GM12891 (cell line): ENCODE results near the gene RNF7.
"Not testable (repeated sequence)": the region's sequence is repeated elsewhere in the genome, so short reads cannot be mapped to it uniquely, and the experiment has no call there.

Source experiments
- DNase-seq: peaks from one replicate; pipeline ENCODE4 v3.0.0; 2011; ENCODE audit warnings: low spot score; ENCODE audit not compliant: insufficient read length
- FAIRE-seq: peaks from 2 replicates; lab custom pipeline; 2011; peaks lifted over from hg19 to GRCh38; lab: Jason Lieb, UNC
- PAX5 ChIP-seq: IDR thresholded peaks from 2 replicates; pipeline ENCODE4 v1.6.1; 2011; ENCODE audit warnings: low read length, moderate library complexity, mild to moderate bottlenecking; ENCODE audit not compliant: insufficient read depth, severe bottlenecking
- POLR2A ChIP-seq: IDR thresholded peaks from 2 replicates; pipeline ENCODE4 v1.6.1; 2011; ENCODE audit warnings: low read depth, low read length, control low read depth
- POLR2AphosphoS5 ChIP-seq: IDR thresholded peaks from 2 replicates; pipeline ENCODE4 v1.6.1; 2011; ENCODE audit warnings: low read depth, low read length, control low read depth
- POU2F2 ChIP-seq: IDR thresholded peaks from 2 replicates; pipeline ENCODE4 v1.6.1; 2011; ENCODE audit warnings: low read depth, mild to moderate bottlenecking, control low read depth, low read length, moderate library complexity
- SPI1 ChIP-seq: IDR thresholded peaks from 2 replicates; pipeline ENCODE4 v1.6.1; 2011; ENCODE audit warnings: low read depth, low read length, control low read depth
- TAF1 ChIP-seq: IDR thresholded peaks from 2 replicates; pipeline ENCODE4 v1.6.1; 2011; ENCODE audit warnings: low read depth, low read length, control low read depth

Gene RNF7

GRCh38 chr3:141753399-141753798, 15.3 kb downstream of the RNF7 start:
- TF ChIP-seq POU2F2: no peak
- TF ChIP-seq SPI1: no peak
- no peak for TF ChIP-seq TAF1
- no peak for TF ChIP-seq PAX5
- TF ChIP-seq POLR2AphosphoS5: no peak
- TF ChIP-seq POLR2A: no peak
- FAIRE-seq (no peak), DNase-seq (no peak)

GRCh38 chr3:141754032-141754431, 15.9 kb downstream of the RNF7 start:
- TF ChIP-seq POLR2AphosphoS5 (no peak), PAX5 (no peak), TAF1 (no peak), SPI1 (no peak), POU2F2 (no peak), POLR2A (no peak)
- no peak for DNase-seq
- no peak for FAIRE-seq

- not testable (repeated sequence) for DNase-seq, FAIRE-seq
Observed at GRCh38 chr3:141762552-141762951, 24.5 kb downstream of the RNF7 start.

- TF ChIP-seq SPI1 (no peak), POLR2A (no peak), POLR2AphosphoS5 (no peak), PAX5 (no peak)
- FAIRE-seq (no peak), DNase-seq (no peak)
Observed at GRCh38 chr3:141763088-141763750, 25.1 kb downstream of the RNF7 start, which contains the start of gene GRK7. GRK7 (plus strand) TSS chr3:141763408; CDS start chr3:141778285, 14,877 bp downstream.

- TF ChIP-seq TAF1 (no peak), POLR2AphosphoS5 (no peak), PAX5 (no peak), POU2F2 (no peak), POLR2A (no peak), SPI1 (no peak)
- DNase-seq: no peak
- no peak for FAIRE-seq
Observed at GRCh38 chr3:141764045-141764444, 25.9 kb downstream of the RNF7 start.

GRCh38 chr3:141764465-141764864, 26.4 kb downstream of the RNF7 start:
- TF ChIP-seq PAX5 (no peak), SPI1 (no peak), POLR2AphosphoS5 (no peak), POLR2A (no peak), TAF1 (no peak), POU2F2 (no peak)
- no peak for FAIRE-seq

GRCh38 chr3:141764986-141765385, 26.9 kb downstream of the RNF7 start:
- TF ChIP-seq POU2F2: no peak
- TF ChIP-seq PAX5: no peak
- TF ChIP-seq POLR2AphosphoS5: no peak
- TF ChIP-seq POLR2A: no peak
- TF ChIP-seq SPI1: no peak
- TF ChIP-seq TAF1: no peak
- FAIRE-seq: no peak
- no peak for DNase-seq

More at GRCh38 chr3:141764465-141764864, 26.4 kb downstream of the RNF7 start:
- no peak for DNase-seq

- no peak for TF ChIP-seq POU2F2
- TF ChIP-seq POLR2A: no peak
- no peak for TF ChIP-seq POLR2AphosphoS5
- no peak for TF ChIP-seq TAF1
- no peak for TF ChIP-seq SPI1
- TF ChIP-seq PAX5: no peak
- FAIRE-seq (no peak), DNase-seq (no peak)
Observed at GRCh38 chr3:141767066-141767465, 29.0 kb downstream of the RNF7 start.

GRCh38 chr3:141769221-141769894, 31.3 kb downstream of the RNF7 start:
- DNase-seq: no peak
- FAIRE-seq: no peak
- TF ChIP-seq POLR2A (no peak), TAF1 (no peak), PAX5 (no peak), POU2F2 (no peak), SPI1 (no peak)
